GM19238 (cell line): ENCODE results near the gene PEX3.

Source experiments
- DNase-seq: peaks from one replicate; pipeline ENCODE4 v3.0.0; 2011; ENCODE audit warnings: low spot score; ENCODE audit not compliant: insufficient read length

PEX3 gene, protein sequence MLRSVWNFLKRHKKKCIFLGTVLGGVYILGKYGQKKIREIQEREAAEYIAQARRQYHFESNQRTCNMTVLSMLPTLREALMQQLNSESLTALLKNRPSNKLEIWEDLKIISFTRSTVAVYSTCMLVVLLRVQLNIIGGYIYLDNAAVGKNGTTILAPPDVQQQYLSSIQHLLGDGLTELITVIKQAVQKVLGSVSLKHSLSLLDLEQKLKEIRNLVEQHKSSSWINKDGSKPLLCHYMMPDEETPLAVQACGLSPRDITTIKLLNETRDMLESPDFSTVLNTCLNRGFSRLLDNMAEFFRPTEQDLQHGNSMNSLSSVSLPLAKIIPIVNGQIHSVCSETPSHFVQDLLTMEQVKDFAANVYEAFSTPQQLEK

DNA sequence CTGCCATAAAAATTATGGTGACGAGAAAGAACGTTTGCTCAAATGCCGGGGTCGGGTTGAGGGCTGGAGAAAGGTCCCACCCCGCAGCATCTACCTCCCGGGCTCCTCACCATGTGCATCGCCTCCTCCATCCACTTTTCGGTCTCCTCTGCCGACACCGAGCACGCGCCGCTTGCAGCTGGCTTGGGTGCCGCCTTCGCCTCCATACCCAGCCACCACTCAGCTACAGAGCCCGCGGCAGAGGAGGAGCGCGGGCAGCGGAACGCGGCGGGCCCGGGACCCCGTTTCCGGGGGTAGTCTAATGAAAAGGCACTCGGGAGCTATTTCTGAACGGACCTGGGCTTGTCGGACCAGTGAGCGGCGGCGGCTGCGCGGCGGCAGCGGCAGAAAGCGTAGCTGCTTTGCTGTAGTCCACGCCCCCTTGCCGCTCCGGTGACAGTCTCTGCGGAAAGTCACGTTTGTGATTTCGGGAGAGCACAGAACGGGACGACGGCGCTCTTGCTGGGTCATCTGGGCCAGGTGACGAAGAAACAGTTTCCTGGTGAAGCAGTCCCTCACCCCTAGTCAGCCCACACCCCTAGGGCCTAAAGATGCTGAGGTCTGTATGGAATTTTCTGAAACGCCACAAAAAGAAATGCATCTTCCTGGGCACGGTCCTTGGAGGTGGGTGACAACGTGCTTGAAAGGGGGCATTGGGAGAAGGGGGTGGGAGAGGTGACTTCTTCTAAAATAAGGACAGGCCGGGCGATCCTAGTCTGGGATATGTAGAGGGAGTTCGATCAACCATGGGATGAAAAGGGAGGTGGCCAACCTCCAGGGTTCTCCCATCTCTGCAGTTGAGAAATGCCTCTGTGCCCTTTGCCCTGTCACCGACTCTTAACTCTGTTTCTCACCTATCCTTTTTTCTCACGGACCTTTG is at the start of gene PEX3, which contains the start of gene ADAT2:
Gene PEX3 (plus strand): TSS at position 353 of the 919 bp plus-strand sequence. CDS start 238 bp downstream, at position 591.
Gene ADAT2 (minus strand): TSS at position 243 of the 919 bp plus-strand sequence. CDS start 37 bp downstream, at position 206.
- DNase-seq, result peak; percentile 68

DNA sequence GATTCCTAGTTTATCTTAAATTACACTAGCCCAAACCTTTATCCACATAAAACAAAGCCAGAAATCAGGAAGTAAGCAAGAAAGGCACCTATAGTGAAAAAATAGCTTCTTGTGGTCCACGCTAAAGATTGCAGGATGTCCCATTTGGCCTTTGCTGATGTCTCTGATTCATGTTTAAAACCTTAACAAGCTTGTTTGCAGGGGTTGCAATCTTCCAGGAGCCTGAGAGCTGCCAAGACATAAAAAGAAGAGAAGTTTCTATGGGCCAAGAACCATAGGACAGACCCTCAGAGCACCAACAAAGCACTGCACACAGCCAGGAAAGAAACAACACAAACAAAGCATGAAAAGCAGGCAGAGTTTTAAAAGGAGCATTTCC is 49.5 kb upstream of the PEX3 start:
- DNase-seq, result no peak

GRCh38 chr6:143401636-143402370 is 48.8 kb upstream of the PEX3 start:
- no peak for DNase-seq

DNA sequence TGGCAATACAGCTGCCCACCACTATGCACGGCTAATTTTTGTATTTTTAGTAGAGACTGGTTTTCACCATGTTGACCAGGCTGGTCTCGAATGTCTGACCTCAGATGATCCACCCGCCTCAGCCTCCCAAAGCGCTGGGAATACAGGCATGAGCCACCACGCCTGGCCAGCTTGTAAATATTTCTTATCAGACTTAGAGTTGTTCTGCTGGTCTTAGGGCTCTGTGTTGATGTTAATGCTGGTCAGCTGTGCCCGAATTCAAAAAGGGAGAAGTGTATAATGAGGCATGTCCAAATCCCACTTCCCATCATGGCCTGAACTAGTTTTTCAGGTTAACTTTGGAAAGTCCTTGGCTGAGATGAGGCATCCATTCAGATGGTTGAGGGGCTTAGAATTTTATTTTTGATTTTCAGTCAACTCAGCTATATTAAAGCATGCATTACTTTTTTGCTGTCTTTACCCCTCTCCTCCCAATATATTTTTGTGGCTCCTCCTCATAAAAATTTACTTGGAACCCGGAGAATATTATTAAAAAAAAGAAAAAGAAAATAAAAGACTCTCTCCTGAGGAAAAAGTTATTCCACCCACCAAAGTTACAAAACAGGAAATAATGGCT is 47.8 kb upstream of the PEX3 start:
- no peak for DNase-seq

GRCh38 chr6:143405373-143406154 is 45.0 kb upstream of the PEX3 start:
- no peak for DNase-seq

DNA sequence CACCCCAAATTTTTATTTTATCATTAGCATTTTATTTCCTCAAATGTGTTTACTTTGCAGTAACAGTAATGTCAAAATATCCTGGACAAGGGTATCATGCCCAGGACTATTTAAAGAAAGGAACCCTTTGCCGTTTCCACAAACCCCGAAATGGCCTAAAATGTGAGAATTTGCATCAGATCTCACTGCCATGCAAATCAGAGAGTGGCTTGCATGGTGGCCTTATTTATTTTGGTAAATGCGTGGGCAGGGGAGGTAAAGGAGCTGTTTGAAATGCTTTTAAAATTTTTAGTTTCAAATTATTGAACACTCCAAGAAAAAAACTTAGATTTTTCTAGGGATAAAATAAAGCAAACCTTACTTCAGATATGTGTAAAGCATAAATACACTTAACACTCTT is 43.9 kb upstream of the PEX3 start:
- DNase-seq, result no peak

DNA sequence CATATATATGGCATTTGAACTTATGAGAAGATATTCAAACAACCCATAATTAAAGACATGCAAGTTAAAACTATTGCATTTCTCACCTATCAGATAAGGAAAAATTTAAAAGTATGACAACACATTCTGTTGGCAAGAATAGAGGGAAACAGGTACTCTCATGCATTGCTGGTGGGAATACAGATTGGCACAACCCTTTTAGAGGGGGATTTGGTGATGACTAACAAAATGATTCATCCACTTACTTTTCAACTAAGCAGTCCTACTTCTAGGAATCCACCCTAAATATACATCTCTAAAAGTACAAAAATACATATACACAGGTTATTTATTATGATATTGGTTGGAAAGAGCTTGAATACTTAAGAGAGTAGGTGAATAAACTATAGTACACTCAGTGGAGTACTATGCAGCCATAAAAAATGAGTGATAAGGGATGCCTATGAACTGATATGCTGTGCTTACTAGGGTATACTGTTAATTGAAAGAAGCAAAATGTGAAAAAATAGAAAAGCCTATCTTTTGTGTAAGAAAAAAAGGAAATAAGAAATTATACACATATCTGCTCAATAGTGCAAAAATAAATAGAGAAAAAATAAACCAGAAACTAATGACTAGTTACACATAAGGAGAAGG is 42.3 kb upstream of the PEX3 start:
- DNase-seq, result no peak

DNA sequence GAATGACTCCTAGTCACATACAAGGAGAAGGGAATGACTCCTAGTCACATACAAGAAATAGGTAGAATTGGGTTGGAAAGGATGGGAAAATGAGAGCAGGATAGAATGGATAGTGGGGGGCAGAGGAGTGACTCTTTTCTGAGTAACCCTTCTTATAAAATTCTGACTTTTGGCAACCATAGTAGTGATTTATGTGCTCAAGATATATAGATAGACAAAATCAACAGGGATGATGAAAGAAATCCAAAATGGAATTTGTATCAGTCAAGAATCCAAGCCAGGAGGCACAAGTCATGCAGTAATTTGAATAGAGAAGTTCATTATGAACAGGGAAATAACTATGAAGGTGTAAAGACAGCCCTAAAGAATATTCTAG is 41.8 kb upstream of the PEX3 start:
- DNase-seq, result no peak

- DNase-seq, result no peak
These were observed 39.7 kb upstream of the PEX3 start for GRCh38 chr6:143410859-143411270.

DNA sequence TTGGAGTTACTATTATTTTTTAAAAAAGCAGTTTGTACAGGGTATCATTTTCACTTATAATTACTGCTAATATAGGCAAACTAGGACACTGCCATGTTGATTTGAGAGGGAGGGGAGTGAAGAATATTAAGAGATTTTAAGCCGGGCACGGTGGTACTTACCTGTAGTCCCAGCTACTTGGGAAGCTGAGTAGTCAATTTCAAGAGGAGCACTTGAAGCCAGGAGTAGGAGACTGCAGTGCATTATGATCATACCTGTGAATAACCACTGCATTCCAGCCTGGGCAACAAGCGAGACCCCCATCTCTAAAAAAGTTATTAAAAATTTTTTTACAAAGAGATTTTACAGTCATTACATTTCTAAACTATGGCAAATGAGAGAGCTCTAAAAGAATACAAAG is 35.8 kb upstream of the PEX3 start:
- DNase-seq, result no peak

DNA sequence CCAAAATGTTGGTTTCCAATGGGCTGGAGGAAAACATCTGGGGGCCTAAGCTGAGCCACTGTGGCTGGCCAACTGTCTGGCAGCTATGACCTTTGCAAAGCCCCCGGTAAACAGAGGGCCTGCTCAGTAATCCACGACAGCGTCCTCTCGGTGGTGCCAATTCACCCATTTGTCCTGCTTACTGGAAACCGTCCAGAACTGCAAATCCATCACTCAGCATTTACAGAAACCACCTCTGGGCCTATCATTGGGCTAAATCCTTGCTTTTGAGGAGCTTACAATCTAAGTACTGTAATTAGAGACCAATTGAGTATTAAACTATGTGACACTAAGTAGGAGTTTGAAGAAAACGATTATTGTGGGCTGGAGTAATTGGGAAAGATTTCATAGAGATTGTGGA is 31.1 kb upstream of the PEX3 start:
- DNase-seq, result no peak

- DNase-seq, result no peak
These were observed 24.6 kb upstream of the PEX3 start for GRCh38 chr6:143426026-143426425.

DNA sequence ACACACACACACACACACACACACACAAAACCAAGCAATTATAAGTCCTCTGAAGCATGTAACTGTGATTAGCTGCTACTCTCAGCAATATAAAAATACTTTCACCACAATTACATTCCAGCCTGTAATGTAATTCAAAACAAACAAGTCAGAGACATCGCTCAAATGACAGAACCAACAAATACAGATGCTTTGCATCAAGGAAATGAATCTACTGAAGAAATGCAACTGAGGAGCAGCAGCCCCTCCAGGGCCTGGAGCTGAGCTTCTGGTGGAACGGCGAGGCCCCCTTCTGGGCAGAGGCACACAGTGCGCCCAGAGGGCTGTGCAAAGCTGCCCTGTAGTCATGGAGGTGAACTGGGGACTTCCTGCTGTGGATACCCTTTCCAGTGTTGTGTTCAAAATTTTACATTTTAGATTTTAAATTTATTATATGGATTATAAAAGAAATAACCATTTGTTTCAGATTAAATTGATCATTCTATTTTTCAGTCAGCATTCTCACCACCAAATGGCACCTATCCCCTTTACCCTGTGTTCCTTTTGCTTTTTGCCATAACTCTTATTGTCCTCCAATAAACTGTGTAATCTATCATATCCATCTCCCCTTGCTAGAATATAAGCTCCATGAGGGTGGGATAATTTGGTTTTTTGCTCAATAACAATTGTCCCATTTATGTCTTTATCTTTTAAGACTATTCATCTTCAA is 23.3 kb upstream of the PEX3 start:
- peak; percentile 46 for DNase-seq

DNA sequence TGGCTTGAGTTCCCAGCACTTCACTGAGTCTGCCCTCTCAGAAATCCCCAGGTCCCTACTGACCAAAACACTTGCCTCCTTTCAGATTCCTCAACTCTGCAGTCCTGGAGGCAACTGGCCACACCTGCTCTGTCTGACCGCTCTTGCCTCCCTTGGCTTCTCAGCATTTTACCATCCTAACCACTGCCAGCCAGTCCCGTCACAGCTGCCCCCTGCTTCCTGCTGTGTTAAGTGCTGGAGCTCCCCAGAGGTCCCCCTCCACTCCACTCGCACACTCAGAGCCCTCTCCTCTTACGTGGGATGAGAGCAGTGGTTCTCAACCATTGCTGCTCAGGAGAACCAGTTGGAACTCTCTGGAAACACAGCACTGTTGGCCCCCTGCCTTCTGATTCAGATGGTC is 20.6 kb upstream of the PEX3 start:
- no peak for DNase-seq

GRCh38 chr6:143431226-143431625 is 19.4 kb upstream of the PEX3 start:
- DNase-seq, result no peak

DNA sequence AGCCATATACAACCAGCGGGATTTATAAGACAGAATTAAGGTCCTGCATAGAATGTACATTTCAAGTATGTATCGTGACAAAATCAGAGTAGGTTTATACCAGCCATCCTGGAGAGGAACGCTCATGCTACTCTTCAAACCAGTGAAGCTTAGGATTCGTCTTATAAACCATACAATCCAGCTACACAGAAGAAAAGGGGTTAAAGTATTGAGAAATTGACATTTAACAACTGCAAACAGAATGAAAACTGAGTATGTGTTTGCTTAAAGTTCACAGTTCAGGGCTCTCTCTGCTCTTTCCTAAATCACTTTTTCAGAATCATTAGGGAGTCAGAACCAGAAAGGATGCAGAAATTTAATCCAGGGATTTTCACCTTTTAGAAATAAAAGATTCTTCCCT is 18.0 kb upstream of the PEX3 start:
- DNase-seq, result no peak

GRCh38 chr6:143441010-143441409 is 9.6 kb upstream of the PEX3 start:
- no peak for DNase-seq

GRCh38 chr6:143441680-143442545 is 8.7 kb upstream of the PEX3 start:
- no peak for DNase-seq
